NB4 (cell line): ENCODE measurements around the gene ZNF320.
"Not testable (repeated sequence)": the region's sequence is repeated elsewhere in the genome, so short reads cannot be mapped to it uniquely, and the experiment has no call there.

Experiments
- DNase-seq: peaks from one replicate; pipeline ENCODE4 v3.0.0; 2010; ENCODE audit warnings: low read depth
- H3K4me3 ChIP-seq: one replicate; pipeline ENCODE4 v1.5.1; 2011; ENCODE audit warnings: mild to moderate bottlenecking, low read depth, low read length, moderate library complexity
- CTCF ChIP-seq: IDR thresholded peaks from one replicate; pipeline ENCODE4 v1.5.1; 2012; ENCODE audit warnings: low read depth, low read length
- MYC ChIP-seq: IDR thresholded peaks from 2 replicates; pipeline ENCODE4 v1.6.1; 2011; ENCODE audit warnings: low read depth, low read length
- POLR2A ChIP-seq: IDR thresholded peaks from 2 replicates; pipeline ENCODE4 v1.6.1; 2011; ENCODE audit warnings: mild to moderate bottlenecking; ENCODE audit not compliant: insufficient read length; ENCODE audit errors: extremely low read depth
- TF ChIP-seq, protein P1 (sequence below): IDR thresholded peaks from 2 replicates; pipeline ENCODE4 v1.6.1; 2011; ENCODE audit warnings: low read depth, low read length

Gene ZNF320

DNA sequence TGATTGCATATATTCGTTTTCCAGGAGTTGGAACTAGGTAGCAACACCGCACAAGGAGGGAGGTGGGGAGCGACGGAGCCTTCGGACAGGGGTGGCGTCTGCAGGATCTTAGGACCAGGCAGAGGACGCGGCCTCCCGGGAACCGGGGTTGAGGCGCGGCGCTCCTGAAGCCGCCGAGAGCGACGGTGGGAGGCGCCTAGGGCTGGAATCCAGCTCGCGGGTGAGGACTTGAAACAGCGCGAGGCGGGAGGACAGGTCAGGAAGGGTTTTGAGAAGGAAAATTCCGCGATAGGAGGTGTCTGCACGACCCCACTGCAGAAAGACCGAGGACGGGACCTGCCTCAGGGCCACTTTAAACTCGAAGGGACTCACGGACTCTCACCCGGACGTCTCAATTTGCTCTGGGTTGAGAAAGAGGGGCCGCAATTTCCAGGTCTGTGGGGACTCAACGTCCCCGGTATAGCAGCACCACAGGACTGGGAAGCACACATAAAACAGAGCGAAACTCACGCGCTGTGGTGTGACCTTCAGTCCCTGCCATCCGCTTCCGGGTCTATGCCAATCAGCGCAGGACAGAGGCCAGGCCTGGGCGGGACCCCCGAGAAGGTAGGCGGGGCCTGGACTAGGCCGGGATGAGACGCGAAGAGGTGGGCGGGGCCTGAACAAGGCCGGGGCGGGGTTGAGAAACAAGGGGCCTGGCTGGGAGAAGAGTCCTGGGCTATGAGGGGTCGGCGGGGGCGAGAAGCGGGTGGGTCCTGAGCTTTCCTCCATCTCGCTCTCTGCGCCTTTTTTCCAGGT lies at the start of gene ZNF320:
TSS of gene ZNF320 (minus strand) at position 498 of the 798 bp plus-strand sequence. CDS start 7,380 bp downstream, outside the sequence.
- TF ChIP-seq CTCF (no peak), MYC (0 out of 2 replicates have a peak, but pooled peaks have one; percentile 48), POLR2A (peak; percentile 92)
- TF ChIP-seq, protein P1, sequence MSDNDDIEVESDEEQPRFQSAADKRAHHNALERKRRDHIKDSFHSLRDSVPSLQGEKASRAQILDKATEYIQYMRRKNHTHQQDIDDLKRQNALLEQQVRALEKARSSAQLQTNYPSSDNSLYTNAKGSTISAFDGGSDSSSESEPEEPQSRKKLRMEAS: peak; percentile 79
- DNase-seq: peak; percentile 96
- H3K4me3 ChIP-seq: peak within 1 kb of the TSS; percentile 92

DNA sequence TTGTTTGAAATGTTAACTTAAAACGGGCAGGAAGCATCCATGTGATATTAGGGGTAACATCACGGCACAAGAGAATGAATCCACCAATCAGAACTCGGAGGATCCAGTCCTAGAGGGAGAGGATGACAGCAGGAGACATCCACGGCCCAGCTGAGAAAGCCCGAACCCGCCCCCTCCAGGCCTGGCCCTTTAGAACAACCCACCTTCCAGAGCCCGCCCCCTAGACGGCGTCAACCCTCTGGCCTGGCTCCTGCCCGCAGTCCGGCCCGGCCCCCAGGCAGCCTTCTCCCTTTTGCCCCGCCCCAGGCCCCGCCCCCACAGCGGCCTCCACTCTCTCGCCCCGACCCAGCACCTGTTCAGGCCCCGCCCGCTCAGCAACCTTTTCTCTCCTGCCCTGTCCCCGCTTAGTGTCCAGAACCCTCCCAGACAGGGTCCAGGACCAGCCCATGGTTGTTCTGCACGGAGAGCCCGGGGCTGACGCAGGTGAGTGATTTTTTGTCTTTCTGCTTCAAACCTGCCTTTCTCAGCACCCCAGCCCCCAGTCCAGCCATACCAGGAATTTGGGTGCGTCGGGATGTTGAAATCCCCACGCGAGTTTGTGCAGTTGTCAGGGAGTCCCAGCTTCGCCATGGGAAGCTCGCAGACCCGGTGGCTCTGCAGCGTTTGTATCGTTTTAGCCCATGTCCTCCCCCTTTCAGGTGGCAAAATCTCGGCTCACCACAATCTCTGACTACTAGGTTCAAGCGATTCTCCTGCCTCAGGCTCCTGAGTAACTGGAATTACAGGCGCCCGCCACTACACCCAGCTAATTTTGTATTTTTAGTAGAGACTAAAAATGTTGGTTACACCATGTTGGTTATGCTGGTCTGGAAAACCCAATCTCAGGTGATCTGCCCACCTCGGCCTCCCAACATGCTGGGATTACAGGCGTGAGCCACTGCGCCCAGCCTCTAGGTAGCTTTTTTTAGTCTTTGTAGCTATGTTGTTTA lies 49.2 kb upstream of the ZNF320 start:
- TF ChIP-seq CTCF: no peak
- TF ChIP-seq, protein P1: no peak
- no peak for TF ChIP-seq POLR2A
- TF ChIP-seq MYC: no peak
- DNase-seq: no peak
- no peak overlapping the region for H3K4me3 ChIP-seq

- DNase-seq: no peak
Measured at GRCh38 chr19:52945652-52946321, 48.4 kb upstream of the ZNF320 start.

DNA sequence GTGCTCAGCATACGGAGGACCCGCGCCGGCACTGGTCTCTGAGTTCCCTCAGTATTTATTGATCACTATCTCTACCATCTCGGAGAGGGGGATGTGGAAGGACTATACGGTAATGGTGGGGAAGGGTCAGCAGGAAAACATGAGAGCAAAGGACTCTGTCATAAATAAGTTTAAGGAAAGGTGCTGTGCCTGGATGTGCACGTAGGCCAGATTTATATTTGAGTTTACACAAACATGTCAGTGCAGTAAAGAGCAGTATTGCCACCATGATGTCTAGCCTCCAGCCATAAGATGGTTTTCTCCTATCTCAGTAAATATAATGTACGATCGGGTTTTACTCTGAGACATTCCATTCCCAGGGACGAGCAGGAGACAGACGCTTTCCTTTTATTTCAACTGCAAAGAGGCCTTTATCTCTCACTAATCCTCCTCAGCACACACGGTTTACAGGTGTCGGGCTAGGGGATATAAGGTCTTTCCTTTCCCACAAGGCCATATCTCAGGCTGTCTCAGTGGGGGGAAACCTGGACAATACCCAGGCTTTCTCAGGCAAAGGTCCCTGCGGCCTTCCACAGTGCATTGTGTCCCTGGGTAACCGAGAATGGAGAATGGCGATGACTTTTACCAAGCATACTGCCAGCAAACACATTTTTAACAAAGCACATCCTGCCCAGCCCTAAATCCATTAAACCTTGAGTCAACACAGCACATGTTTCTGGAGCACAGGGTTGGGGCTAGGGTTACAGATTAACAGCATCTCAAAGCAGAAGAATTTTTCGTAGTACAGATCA lies 47.5 kb upstream of the ZNF320 start:
- H3K4me3 ChIP-seq, DNase-seq: not testable (repeated sequence)

More at GRCh38 chr19:52945652-52946321, 48.4 kb upstream of the ZNF320 start:
- TF ChIP-seq, protein P1: no peak
- TF ChIP-seq CTCF (no peak), MYC (no peak), POLR2A (no peak)
- H3K4me3 ChIP-seq: no peak overlapping the region

GRCh38 chr19:52943884-52944643 lies 46.6 kb upstream of the ZNF320 start:
- TF ChIP-seq CTCF (no peak), POLR2A (no peak), MYC (no peak)
- TF ChIP-seq, protein P1: no peak
- no peak for DNase-seq
- no peak overlapping the region for H3K4me3 ChIP-seq
